GM21529 (cell line): Measurements from ENCODE around the gene EIF5A.

ENCODE experiments used
- ATAC-seq: cut with Tn5 transposase; IDR thresholded peaks from one replicate; pipeline ENCODE4 v1.9.1; 2021; ENCODE audit not compliant: unreplicated experiment

The EIF5A gene

GRCh38 chr17:7354262-7354843 is 46.9 kb downstream of the EIF5A start:
- ATAC-seq, result no peak

GRCh38 chr17:7355053-7355452 is 47.6 kb downstream of the EIF5A start, which contains the start of gene TMEM95:
TMEM95 (plus strand) TSS chr17:7355156; CDS start chr17:7355205, 49 bp downstream.
- no peak for ATAC-seq

GRCh38 chr17:7355573-7355972 is 48.1 kb downstream of the EIF5A start:
- no peak for ATAC-seq

- no peak for ATAC-seq
Measured at GRCh38 chr17:7356072-7356549, 48.7 kb downstream of the EIF5A start.

GRCh38 chr17:7356756-7357155 is 49.3 kb downstream of the EIF5A start:
- ATAC-seq, result no peak

- no peak for ATAC-seq
Measured at GRCh38 chr17:7357381-7357780, 50.0 kb downstream of the EIF5A start.

- no peak for ATAC-seq
Measured at GRCh38 chr17:7361906-7362305, 54.5 kb downstream of the EIF5A start.
